DMS114 treated with DMSO at 0.1 percent for 48 hours (cell line): ENCODE results near the gene EPB41L4B.
"Not testable (repeated sequence)": the region's sequence is repeated elsewhere in the genome, so short reads cannot be mapped to it uniquely, and the experiment has no call there.

Experiments
- DNase-seq: peaks from one replicate; lab custom pipeline; 2025; ENCODE audit not compliant: unreplicated experiment; lab: John Stamatoyannopoulos, UW

Gene EPB41L4B

DNA sequence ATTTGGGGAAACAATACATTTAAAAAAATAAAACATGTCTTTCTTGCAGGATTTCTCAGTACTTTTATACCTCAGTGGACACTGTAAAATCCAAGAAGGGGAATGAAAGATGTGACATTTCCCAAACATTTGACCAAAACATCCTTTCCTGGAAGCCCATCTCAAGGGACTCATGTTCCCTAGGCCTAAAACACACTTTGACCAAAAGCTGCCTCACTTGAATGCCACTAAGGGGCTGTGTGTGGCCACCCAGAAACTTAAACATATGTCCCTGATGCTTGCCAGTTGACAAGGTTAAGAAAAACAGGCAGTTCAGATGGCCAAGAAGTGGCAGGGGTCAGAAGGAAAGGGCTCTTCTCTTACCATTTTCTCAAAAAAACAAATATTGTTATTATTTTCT is 73.6 kb downstream of the EPB41L4B start:
- DNase-seq, result no peak

GRCh38 chr9:109246533-109246932 is 74.3 kb downstream of the EPB41L4B start:
- DNase-seq, result no peak

GRCh38 chr9:109245310-109245897 is 75.5 kb downstream of the EPB41L4B start:
- no peak for DNase-seq

GRCh38 chr9:109244179-109245132 is 76.4 kb downstream of the EPB41L4B start:
- DNase-seq, result peak; percentile 16

GRCh38 chr9:109242741-109243140 is 78.1 kb downstream of the EPB41L4B start:
- no peak for DNase-seq

- no peak for DNase-seq
Measured at GRCh38 chr9:109242014-109242413, 78.8 kb downstream of the EPB41L4B start.

DNA sequence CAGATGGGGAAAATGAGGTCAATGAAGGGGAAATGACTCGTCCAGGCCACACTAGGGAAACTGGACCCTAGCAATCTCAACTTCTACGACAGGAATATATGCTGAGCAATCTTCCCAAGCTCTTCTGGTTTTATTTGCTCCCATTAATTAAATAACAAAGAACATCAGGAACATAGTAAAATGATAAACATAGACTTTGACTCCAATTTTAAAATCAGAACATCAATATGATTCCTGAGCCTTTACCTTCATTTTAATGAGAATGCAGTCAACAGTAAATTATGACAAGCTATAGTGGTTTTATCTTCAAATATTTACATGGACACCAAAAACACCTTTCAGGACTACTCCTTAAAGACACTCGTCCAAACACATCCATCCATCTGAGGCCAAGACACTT is 79.7 kb downstream of the EPB41L4B start:
- DNase-seq, result no peak

- no peak for DNase-seq
Measured at GRCh38 chr9:109239240-109239639, 81.6 kb downstream of the EPB41L4B start.

DNA sequence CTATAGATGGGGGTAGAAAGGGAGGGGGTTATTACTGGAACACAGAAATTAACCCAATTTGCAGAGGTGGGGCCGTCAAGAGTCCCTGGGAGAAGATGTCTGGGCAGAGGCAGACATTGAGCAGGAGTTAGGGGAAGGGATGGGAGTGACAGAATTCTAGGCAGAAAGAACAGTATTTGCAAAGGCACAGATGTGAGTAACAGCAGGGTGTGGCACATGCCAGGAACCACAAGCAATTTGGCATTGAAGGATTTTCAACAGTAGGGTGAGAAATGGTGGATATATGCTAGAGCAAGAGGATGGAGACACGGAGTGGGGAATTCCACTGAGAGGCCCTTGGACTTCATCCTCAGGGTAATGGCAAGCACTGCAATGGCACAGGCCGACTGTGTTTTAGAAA is 82.2 kb downstream of the EPB41L4B start:
- no peak for DNase-seq

GRCh38 chr9:109238125-109238524 is 82.7 kb downstream of the EPB41L4B start:
- DNase-seq, result no peak

GRCh38 chr9:109232449-109233237 is 88.2 kb downstream of the EPB41L4B start:
- no peak for DNase-seq

DNA sequence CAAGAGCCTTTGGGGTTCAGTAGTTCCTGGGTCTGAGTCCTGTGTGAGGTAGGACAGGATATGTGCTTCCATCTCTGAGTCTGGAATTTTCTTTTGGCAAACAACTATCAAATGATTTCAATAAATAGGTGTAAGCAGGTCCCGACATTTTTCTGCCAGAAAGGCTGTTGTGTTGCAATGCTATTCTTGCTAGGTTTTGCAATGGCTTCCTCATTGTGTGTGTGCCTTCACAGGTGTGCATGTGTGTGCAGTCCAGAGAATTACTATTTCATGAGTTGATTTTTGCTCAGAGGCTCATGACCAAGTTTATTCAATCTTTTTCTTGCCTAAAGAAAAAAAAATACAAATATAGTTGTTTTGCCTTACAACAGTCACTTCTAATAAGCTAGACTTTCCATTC is 89.3 kb downstream of the EPB41L4B start:
- no peak for DNase-seq

DNA sequence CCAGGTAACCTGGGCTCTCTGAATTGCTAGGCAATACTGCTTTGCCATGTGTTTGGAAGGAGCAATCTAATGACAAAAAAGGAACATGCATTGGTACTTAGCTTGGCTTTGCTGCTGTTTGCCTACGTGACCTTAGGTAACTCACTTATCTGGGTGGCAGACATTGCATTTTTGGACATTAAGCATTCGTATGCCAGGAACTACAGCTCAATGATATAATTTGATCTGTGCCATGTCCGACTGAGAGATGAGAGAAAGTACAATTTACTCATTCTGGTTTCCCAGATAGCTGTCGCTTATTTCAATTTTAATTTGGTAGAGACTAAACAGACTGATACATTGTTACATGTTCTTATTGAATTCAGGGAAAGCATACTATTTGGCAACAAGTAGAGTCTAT is 90.6 kb downstream of the EPB41L4B start:
- no peak for DNase-seq

DNA sequence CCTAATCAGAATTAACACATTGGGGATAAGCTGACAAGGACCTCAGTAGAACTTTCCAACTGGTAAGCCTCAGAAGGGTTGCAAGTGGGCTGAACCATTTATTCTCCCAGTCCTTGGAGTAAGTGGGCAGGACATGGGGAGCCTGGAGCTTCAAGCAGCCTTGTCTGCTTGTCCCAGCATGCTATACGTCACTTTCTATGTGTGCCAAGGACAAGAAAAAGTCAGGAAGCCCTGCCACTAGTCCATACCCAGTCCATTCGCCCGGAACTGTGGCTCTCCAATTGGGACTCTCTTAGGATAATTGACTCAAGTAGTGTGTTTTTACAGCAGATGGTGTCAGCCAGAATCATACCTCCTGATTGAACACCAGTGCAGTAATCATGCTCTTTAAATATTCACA is 91.2 kb downstream of the EPB41L4B start:
- no peak for DNase-seq

DNA sequence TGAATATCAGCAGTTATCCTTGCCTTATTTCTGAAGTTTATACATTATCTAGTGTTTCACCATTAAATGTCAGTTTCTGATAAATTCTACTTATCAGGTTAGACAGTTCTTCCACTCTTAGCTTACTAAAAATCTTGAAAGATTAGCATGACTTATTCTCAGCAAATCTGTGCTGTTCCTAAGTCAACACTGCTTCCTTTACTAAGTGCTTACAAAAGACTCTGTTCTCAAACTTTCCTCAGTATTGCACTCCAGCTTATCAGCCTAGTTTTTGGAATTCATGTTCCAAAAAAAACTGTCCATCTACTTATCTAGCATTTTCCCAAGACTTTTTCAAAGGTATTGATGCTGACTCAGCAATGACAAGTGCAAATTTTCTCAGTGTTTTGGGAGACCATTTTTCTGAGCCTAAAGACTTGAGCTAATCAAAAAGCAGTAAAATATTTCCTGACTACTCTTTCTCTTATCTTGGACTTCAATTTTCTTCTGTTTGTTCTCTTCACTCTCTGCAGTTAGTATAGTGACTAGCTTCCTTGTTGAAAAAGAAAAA is 92.7 kb downstream of the EPB41L4B start:
- no peak for DNase-seq

- DNase-seq, result no peak
Measured at GRCh38 chr9:109225629-109226028, 95.2 kb downstream of the EPB41L4B start.

- DNase-seq, result no peak
Measured at GRCh38 chr9:109224751-109225150, 96.1 kb downstream of the EPB41L4B start.

- not testable (repeated sequence) for DNase-seq
Measured at GRCh38 chr9:109218242-109218641, 102.6 kb downstream of the EPB41L4B start.

- DNase-seq, result no peak
Measured at GRCh38 chr9:109214414-109214813, 106.4 kb downstream of the EPB41L4B start.

DNA sequence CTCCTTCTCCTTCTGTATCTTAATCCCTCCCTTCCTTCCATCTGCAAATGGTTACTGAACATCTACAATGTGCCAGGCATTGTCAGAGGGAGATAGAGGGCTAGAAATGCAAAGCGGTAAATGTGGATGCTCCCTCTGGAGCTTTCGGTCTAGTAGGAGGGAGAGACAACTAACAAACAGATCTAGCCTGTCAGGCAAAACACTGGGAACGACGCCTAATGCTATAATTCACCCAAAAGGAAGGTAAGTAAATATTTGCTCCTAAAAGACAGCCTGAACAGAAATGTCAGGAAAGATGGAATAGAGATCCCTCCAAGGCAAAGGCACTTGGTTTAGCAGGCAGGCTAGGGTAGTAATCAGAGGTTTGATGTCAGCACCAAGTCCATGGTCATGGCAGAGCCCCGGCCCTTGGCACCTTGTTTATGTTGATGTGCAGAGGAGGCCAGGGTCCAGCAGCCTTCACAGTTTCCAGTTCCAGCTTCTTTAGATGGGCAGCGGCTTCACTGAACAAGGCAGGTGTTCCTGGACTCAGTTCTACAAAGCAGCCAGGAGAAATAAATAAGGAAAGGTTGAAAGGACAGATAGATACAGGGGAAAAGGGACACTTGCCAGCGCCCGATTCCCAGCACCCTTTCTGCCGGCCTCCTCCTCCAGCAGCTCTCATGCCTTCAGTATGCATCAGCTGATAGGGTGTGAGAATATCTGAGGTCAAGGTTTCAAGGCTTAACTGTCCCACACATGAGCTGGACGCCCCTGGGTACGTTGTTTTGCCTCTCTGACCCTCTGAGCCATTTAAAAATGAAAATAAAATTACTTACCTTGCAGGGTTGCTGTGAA is 107.4 kb downstream of the EPB41L4B start:
- DNase-seq, result no peak
